NCI-H1092 (cell line): ENCODE results near the gene GFPT2.

Experiments
- DNase-seq: peaks from one replicate; lab custom pipeline; 2025; lab: John Stamatoyannopoulos, UW

GFPT2 gene

DNA sequence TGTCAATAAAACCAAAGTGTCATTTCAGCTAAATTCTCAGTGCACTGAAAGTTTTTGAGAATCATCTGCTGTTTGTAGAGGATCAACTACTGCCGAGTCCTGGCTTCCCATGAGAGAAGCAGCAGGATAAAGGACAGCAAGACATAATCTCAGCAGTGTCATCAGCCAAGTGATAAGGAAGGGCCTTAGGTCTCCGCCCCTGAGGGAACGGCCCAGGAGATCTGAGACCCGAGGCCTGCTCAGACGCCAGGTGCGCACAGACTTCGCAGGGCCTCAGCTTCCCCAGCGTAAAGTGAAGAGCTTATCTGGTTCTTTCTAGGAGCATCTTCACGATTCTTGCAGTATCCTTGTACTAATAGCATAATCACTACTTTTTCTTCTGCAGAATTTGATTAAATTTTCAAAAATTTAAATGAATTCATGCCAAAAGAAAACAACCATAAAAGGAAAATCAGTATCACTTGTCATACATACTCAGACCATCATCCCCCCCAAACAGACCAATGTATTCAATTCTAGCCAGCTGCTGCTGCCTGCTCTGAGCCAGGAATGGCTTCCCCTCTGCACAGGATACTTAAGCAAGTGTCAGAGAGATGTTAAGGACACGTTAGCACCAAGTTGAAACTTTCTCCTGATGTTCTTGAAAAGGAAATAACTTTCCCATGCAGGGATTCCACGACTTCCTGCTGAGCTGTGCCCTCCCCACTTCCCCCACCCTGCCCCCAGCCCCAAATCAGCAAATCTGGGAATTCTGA lies 2.2 kb downstream of the GFPT2 start:
- no peak for DNase-seq

DNA sequence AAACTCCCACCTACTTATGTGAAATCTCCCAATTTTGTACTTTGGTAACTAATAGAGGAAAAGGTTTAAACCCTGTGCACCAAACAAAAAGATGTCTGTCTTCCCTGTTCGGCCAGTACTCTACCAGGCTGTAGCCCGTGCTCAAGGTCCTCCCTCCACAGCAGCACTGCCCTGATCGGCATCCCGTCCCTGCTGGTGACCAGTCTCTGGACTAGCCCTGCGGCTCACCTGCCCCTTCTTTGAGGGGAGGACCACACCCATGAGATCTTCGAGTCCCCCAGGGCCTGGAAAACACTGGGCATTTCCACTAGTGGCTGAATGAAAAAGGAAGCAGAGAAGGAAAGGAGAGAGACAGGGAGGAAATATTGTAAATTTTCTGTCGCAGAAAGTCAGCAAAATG lies 2.8 kb downstream of the GFPT2 start:
- no peak for DNase-seq

DNA sequence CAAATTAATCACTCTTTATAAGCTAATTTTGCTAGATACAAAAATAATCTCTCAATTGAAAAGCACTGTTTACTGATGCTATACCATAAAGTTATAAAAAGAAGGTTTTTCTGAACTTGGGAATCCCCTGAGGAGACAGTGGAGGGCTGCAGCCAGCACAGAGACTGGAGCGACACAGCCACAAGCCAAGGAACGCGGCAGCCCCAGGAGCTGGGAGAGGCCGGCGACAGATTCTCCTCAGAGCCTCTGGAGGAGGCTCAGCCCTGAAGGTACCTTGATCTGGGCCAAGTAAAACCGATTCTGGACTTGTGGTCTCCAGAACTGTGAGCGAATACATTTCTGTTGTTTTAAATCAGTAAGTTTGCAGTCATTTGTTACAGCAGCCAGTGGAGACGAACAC lies 3.7 kb downstream of the GFPT2 start:
- DNase-seq, result no peak

DNA sequence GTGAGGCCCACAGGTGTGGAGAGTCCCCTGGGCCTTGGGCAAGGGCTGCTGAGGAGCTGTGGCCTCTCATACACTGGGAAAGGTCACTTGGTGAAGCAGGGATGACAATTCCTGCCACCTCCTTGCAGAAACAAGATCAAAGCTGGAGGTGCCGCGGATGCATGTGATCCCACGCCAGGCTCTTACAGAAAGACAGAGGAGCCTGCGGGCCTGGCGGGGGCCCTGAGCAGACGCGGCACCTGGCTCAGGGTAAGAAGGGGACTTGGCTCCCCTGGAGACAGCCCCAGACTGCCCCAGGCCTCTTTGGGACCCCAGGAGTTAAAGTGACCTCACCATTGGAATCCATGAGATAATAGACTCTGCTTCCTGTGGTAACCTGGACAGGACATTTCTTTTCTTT lies 4.8 kb downstream of the GFPT2 start:
- no peak for DNase-seq

DNA sequence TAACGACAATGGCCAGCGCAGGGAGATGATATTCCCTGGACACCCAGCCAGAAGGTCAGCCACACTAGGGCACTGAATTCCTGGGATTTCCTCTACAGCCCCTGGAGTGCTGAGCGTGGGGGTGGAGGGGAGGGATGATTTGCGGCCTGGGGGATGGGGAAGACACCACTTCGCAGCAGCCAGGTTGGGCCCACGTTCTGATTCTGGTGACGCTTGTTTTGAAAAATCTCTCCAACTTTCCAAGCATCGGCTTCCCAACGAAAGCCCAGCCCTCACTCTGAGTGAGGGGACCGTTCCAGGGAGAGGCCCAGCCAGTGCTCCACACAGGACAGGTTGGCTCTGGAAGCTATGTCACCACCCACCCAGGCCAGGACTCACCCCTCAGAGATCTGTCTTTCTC lies 5.4 kb downstream of the GFPT2 start:
- no peak for DNase-seq

DNA sequence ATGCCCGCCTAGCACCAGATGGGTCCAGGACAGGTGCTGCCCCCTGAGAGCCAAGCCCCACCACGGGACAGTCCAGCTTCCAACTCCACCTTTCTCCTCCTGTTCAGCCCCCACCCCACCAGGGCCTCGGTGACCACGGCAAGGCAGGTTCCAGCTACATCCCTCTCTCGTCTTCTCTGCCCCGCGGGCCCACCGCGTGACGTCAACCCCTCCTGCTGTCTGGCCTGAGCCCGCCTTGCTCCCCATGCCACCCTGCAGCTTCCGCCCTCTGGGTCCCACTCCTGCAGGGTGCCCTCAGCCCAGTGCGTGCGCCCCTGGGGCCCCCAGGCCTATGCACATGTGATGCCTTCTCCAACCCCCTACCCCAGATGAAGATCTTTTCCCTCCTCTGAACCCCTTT lies 6.8 kb downstream of the GFPT2 start:
- no peak for DNase-seq

DNA sequence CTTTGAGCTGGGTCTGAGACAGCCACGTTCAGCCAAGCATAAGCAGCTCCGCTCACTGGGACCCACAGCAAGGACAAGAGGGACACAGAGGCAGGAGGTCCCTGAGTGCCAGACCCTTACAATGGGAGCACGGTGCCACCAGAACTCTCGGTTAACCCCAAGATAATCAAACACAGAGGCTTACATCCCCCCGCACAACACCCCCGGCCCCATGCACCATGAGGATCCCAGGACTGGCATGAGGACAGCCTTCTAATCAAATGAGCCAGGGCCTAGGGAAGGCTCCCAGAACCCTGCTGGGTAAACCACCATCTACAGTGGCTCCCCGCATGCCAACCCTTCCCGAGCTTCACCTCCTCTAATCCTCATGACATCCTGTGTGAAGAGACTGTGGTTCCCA lies 7.4 kb downstream of the GFPT2 start:
- DNase-seq, result no peak

DNA sequence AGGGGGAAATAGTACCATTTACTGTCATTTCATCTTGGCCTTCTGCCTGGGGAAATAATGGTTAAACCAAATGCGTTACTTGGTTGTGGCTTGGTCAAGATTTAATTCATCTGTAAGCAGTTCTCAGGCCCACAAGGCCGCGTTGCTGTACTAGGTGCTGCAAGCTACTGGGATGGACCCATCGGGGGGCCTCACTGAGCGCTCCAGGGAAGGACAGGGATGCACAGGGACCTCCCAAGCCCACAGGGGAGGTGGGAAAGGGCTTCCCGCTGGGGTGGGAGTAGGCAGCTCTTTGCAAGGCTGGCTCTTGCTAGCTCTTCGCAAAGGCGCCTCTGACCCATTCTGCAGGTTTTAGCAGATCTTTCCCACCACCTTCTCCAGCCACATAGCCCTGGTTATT lies 8.0 kb downstream of the GFPT2 start:
- DNase-seq, result no peak

DNA sequence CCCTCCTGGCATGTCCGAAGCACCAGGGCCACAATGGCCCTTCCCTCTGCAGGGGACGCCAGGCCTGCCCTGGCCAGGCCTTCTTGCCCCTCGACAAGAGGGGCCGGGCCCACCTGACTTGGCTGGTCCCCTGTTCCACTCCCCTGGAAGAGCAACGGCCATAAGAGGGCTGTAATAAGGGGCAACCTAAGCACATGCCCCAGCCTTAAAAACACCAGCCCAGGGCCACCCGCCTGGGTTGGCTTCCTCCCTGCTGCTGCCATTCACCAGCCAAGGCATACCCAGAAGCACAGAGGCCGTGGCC lies 8.5 kb downstream of the GFPT2 start:
- no peak for DNase-seq

DNA sequence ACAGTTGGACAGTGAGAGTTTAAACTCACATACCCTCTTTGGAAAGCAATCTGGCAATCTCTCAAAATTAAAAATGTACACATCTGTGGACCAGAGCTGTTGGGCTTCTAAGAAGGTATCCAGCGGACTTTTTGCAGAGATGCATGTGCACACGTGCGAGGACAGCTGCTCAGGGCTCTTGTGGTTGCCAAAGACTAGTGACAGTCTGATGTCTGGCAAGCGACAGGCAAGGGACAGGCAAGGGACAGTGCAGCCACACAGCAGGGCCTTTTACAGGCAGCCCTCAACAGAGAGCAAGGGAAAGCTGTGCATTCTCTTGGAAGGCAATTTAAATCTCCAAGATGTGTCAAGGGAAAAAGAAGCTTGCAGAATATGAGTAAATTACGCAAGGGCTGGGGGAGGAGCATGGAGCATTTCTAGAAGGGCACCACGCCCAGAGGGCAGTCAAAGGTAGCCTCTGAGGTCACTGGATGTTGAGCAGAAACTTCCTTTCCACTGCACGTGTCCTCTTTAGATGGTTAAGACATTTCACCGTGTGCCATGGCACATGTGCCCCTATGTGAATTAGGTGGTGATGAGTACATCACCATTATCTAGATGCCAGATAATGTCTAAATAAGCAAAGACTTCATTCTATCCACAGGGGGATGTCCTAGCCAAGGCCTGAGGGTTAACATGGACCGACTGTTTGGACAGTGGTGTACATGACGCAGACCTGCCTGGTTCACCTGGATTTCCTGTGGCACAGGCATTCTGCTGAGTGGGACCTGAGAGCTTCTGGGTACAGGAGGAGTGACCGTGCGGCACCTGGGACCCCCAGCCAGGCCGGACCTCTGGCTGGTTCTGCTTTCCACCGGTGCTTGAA lies 9.1 kb downstream of the GFPT2 start:
- DNase-seq, result no peak

DNA sequence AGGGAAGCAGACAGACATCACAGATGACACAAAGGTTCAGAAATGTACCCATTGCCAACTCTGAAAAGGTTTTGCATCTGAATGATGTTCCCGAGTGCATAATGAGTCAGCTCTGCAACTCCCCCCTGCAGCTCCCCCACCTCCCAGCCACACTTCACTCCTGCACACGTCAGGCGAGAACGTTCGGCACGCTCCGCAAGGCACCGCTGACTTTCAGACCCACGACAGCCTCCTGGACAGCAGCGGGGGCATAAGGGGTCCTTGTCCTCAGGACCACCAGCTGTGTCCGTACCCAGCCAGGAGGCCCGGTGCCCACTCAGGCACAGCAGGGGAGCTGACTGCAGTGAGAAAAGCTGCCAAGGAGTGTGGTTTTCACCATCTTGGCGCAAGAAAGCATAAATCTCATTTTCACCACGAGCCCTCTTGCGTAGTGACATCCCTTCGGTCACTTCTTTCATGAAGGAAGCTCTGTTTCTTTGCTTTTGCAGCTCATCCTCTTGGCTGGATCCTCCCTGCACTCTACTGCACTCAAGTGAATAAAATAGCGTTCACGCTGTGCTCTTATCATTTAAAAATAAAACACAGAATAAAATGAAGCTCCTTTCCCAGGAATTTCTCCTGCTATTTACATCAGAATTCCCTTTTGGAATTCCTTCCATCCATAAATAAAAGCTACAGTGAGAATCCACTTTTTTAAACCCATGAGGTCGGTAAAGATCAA lies 9.9 kb downstream of the GFPT2 start:
- DNase-seq, result no peak

DNA sequence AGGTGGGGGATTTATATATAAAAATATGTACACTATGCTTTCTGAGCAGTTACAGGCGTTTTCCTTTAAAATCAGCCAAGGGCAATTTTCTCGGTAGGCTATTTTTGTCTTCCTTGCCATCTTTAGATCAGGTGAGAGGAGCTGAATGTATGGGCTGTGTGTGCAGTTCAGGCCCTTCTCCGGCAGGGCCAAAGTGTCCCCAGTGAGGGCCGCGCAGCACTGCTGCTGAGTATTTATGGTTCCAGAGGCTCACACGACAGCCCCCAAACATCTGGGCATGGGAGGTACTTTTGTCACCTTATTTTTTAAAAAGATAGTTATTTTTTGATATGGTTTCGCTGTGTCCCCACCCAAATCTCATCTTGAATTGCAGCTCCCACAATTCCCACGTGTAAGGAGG lies 11.5 kb downstream of the GFPT2 start:
- no peak for DNase-seq

DNA sequence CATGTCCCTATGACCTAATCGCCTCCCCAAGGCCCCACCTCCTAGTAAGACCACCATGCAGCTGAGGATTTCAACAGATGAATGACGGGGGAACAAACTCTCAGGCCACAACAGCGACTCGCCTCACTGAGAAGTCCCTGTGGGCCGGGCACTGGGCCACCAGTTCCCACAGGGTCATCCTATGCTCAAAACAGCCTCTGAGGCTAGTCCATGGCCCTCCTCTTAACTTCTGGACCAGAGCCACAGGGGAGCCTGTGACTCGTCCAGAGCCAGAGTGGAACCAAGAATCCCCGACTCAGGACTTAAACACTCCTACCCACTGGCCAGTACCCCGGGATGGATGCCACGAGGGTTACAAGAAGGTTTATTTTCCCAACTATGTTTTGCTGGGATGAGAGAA lies 12.3 kb downstream of the GFPT2 start:
- no peak for DNase-seq

DNA sequence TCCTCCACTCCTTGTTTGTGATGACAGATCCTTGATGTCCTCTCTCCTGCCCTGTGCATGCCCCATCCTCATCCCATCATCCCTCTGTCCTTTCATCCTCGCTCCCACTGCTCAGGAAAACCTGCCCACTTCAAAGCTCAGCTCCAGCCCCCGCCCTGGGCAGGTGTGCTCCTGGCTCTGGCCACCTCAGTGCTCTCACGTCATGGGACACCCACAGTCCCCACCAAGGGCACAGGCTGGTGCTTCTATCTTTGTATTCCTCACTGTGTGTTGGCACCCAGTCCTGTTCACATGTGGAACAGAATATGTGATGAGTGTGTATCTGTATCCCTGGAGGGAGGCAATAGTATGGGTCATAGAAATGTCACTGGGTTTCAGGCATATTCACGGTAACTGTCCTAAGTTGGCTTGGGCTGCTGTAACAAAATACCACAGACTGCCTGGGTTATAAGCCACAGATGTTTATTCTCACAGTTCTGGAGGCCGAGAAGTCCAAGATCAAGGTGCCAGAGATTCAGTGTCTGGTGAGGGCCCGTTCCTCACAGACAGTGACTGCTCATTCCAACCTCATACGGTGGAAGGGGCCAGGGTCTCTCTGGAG lies 13.5 kb downstream of the GFPT2 start:
- DNase-seq, result no peak

DNA sequence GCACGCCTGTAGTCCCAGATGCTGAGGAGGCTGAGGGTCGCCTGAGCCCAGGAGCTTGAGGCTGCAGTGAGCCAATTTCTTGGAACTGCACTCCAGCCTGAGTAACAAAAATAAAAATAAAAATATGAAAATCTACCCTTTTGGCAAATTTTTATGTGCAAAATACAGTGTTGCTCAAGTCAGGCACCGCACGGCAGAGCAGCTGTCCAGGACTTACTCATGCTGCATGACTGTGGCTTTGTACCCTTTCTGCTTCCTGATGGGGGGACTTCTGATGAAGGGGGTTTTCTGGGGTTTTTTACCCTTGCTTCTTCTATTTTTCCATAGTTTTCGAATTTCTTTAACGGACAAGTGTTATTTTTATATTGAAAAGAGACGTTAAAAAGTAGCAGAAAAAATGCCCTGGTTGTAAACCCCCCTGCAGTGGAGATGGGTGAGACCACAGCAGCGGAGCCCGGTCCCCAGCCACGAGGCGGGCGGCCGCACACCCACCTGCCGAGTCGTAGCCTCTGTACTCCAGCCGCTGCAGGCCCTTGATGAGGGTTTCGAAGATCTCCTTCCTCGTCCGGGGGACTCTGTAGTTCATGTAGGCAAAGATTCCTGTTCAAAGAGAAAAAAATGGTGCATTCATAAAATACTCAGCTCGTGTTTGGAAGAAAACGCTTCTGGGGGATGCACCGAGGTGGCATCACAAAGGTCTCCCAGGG lies 15.0 kb downstream of the GFPT2 start:
- no peak for DNase-seq

DNA sequence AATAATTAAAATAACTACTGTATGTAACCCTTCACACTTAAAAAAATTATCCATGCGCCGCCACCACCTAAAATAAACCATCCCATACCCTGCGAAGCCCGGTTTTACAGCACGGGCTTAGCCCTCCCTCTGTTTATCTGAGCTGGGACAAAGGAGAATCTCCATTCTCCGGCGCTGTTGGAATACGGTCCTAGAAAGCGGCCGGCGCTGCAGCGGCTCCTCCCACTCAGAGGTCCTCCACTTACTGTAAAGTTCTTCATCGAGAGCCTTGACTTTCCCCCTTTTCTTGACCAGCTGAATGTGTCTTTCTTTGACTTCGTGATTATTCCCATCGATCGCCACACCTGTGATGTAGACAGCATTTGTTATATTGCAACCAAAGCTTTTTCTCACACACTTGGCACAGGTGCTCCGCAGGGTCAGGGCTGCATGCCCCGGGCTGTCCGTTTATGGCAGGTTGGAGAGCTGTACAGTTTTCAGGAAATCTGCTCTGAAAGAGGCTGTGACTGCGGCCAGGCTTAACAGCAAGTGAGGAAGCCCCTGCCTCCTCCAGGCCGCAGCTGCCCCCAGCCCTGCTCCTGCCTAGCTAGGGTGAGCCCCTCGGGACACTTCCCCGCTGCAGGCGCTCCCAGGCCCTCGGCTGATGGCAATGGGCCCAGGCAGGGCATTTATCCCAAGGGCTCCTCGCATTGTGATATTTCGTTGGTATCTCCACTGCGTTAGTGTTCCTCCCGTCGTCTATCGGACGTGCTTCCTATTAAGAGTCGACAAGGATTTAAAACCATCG lies 16.7 kb downstream of the GFPT2 start:
- DNase-seq, result no peak

DNA sequence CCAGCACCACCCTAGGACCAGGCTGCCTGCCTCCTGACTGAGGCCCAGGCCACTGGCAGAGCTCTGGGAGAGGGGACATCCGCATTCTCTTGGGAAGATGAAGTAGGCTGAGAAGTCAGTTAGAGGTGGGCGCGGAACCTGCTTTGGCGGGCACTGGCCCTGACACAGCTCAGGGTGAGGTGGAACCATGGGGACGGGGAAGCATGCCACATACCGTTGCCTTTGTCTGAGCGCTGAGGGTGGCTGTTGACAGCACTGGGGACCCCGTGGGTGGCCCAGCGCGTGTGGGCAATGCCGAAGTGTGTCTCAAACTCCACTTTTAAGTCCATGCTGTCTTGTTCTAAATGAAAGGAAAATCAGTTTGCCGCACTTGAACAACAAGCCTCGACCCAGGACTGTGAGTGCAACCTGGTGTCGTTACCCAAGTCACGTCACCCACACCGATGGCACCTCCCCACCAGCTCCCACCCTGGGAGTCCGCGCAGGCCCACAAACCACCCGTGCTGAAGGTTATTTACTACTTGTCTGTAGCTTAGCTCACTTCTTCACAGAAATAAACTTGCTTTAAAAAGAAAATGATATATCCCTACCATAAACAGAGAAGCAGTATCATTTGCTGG lies 17.4 kb downstream of the GFPT2 start:
- no peak for DNase-seq

DNA sequence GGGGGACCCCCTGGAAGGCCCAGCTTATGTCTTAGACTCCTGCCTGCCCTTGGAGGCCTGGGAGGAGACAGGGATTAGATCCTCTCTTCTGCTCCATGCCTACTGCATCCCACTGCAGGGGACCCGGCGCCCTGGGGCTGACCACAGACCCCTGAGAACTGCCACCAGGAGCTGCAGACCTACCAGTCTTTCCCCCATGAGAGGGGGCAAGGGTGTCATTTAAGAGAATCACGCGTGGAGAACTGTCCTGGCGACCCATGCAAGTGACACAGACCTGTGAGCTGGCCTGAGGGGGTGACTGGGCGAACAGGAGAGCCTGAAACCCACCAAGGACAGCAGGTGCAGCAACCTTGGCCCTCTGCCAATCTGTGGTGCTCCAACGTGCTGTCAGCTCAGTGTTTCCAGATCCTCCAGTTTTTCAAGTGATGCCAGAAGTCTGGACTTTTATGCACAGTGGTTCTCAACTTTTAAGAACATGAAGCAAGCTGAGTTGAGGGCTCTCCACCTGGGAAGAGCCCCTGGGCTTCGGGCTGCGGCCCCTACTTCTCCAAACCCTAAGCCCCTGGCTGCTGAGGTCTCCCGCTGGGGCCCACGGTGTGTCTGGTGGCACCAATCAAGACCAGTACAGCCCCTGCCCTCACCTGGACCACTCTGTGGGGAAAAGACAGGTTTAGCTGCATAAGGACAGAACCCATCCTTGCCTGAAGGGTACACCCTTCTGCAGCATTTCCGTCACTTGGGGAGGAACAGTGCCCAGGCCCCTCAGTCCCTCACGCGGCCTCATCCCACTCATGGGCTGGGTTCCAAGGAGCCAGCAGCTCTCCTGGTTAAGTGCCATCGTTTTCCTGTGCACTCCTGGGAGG lies 18.2 kb downstream of the GFPT2 start:
- DNase-seq, result no peak

DNA sequence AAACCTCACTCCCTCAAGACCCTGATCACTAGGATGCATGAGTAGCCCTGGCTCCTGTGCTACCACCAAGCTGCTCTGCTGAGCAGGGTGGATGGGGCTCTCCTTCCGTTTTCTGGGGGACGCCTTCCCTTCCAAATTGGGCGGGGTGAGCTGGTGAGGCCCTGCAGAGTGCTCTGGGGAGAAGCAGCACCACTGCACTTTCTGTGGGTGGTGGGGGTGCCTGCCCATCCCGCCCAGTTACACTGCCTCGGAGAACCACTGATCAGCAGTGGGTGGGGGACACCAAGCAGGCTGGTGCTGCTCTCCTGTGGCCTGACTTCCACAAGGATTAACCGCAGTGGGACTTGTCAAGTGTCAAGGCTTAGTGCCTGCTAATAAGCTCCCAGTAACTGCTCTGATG lies 19.0 kb downstream of the GFPT2 start:
- no peak for DNase-seq

DNA sequence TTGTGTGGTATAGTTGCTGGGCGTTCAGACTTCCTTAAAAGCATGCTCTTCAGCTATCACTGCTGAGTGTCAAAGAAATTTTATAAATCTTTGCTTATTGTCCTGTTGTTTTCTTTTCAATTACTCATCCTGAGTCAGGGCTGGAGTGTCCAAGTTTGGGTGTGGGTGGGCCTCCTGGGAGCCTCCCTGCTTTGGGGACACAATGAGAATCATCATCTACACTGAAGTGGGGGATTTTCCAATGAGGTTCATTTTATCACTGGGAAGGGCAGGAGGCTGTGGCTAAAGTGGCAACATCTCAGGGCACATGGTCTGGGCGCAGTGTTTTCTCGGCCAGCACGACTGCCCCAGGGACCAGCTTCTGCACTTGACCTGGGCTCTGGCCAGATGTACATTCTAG lies 19.5 kb downstream of the GFPT2 start:
- DNase-seq, result no peak
